Activated B cell treated with CpG ODN at 0.5 μM for 24 hours (primary cell): ENCODE data around the gene C19orf67. TPM values are rescaled to one million over a fixed set of nuclear protein-coding genes. Genes with fewer than 3 reads are reported as not detected.

ENCODE experiments used
- ATAC-seq: fragments of 200-7000 bp; cut with Tn5 transposase; one replicate; pipeline ENCODE4 v1.10.0; 2021; ENCODE audit warnings: low read depth, mild to moderate bottlenecking, moderate library complexity
- CTCF ChIA-PET: fragments of 350-600 bp; sonication (Branson Sonifier 250); formaldehyde crosslinking; loops from one replicate; lab custom pipeline; 2021; ENCODE audit warnings: antibody characterized with exemption; lab: Charles Lee
- POLR2A ChIA-PET: fragments of 350-600 bp; sonication (Branson Sonifier 250); formaldehyde crosslinking; loops from one replicate; lab custom pipeline; 2021; ENCODE audit warnings: antibody characterized with exemption; lab: Charles Lee
- DNase-seq: peaks from one replicate; pipeline ENCODE4 v3.0.0; 2022
- H3K27ac Mint-ChIP-seq: one replicate; pipeline ENCODE4 v1.8.0; 2020; ENCODE audit warnings: mixed read lengths
- H3K27me3 Mint-ChIP-seq: one replicate; pipeline ENCODE4 v1.8.0; 2021; ENCODE audit warnings: mixed read lengths
- H3K36me3 Mint-ChIP-seq: one replicate; pipeline ENCODE4 v1.8.0; 2021; ENCODE audit warnings: low read depth, mixed read lengths
- H3K4me1 Mint-ChIP-seq: one replicate; pipeline ENCODE4 v1.8.0; 2021; ENCODE audit warnings: mixed read lengths
- H3K4me3 Mint-ChIP-seq: one replicate; pipeline ENCODE4 v1.8.0; 2020; ENCODE audit warnings: mild to moderate bottlenecking, mixed read lengths
- H3K9me3 Mint-ChIP-seq: one replicate; pipeline ENCODE4 v1.8.0; 2020; ENCODE audit warnings: mixed read lengths
- CTCF ChIP-seq: fragments of 200-600 bp; IDR thresholded peaks from one replicate; pipeline ENCODE4 v1.8.0; 2022; ENCODE audit warnings: antibody characterized with exemption, mild to moderate bottlenecking
- intact Hi-C: fragments of 100-400 bp; cut with micrococcal nuclease; formaldehyde crosslinking; loops from one replicate; pipeline ENCODE4 v1.15.1; 2024
- total RNA-seq: library from RNA; stranded (reverse); gene quantifications from 2 replicates; pipeline ENCODE4 v1.2.3, GENCODE V29; 2022

C19orf67 gene
- total RNA-seq, 1 donor from 2014 or later, result not detected

- ATAC-seq (no peak), DNase-seq (no peak)
- peaks cover 47% of the 10 kb centered on the region for H3K36me3 Mint-ChIP-seq
- no peak overlapping the region for H3K27ac Mint-ChIP-seq
- TF ChIP-seq CTCF, result no peak
- no peaks in the 10 kb centered on the region for H3K27me3 Mint-ChIP-seq
- no peaks in the 10 kb centered on the region for H3K4me1 Mint-ChIP-seq
- no peak overlapping the region for H3K4me3 Mint-ChIP-seq
- H3K9me3 Mint-ChIP-seq, result no peaks in the 10 kb centered on the region
- ChIA-PET CTCF (interaction anchor here (1.1 kb wide), 1 partner anchor 9 kb away, joined by 3 read pairs; no protein-coding TSS in a partner anchor), POLR2A (no interaction called here)
- intact Hi-C loops, result no loop called here
Observed at GRCh38 chr19:14105680-14106079, 20.1 kb upstream of the C19orf67 start.

- H3K4me1 Mint-ChIP-seq, result no peaks in the 10 kb centered on the region
- DNase-seq (no peak), ATAC-seq (no peak)
- no peak overlapping the region for H3K4me3 Mint-ChIP-seq
- no peaks in the 10 kb centered on the region for H3K9me3 Mint-ChIP-seq
- intact Hi-C loops, result no loop called here
- TF ChIP-seq CTCF, result no peak
- H3K27me3 Mint-ChIP-seq, result no peaks in the 10 kb centered on the region
- ChIA-PET POLR2A (no interaction called here), CTCF (interaction anchor here (0.6 kb wide), 1 partner anchor 37 kb away, joined by 3 read pairs; no protein-coding TSS in a partner anchor)
- no peak overlapping the region for H3K27ac Mint-ChIP-seq
- H3K36me3 Mint-ChIP-seq, result peaks cover 50% of the 10 kb centered on the region
Observed at GRCh38 chr19:14103310-14103709, 17.7 kb upstream of the C19orf67 start.

GRCh38 chr19:14102756-14103155 is 17.2 kb upstream of the C19orf67 start:
- no peaks in the 10 kb centered on the region for H3K27me3 Mint-ChIP-seq
- no peak overlapping the region for H3K27ac Mint-ChIP-seq
- DNase-seq, result no peak
- CTCF ChIA-PET, result no interaction called here
- no peaks in the 10 kb centered on the region for H3K4me1 Mint-ChIP-seq
- intact Hi-C loops, result no loop called here
- POLR2A ChIA-PET, result no interaction called here
- H3K9me3 Mint-ChIP-seq, result no peaks in the 10 kb centered on the region
- ATAC-seq, result no peak
- H3K36me3 Mint-ChIP-seq, result peaks cover 50% of the 10 kb centered on the region
- no peak overlapping the region for H3K4me3 Mint-ChIP-seq
- TF ChIP-seq CTCF, result no peak

- H3K4me1 Mint-ChIP-seq, result no peaks in the 10 kb centered on the region
- H3K4me3 Mint-ChIP-seq, result no peak overlapping the region
- DNase-seq, result no peak
- H3K9me3 Mint-ChIP-seq, result no peaks in the 10 kb centered on the region
- ChIA-PET POLR2A (no interaction called here), CTCF (no interaction called here)
- TF ChIP-seq CTCF, result no peak
- intact Hi-C loops, result no loop called here
- H3K27ac Mint-ChIP-seq, result no peak overlapping the region
- H3K36me3 Mint-ChIP-seq, result peaks cover 48% of the 10 kb centered on the region
- ATAC-seq, result no peak
- no peaks in the 10 kb centered on the region for H3K27me3 Mint-ChIP-seq
Observed at GRCh38 chr19:14102102-14102696, 16.6 kb upstream of the C19orf67 start.

GRCh38 chr19:14101003-14101545 is 15.5 kb upstream of the C19orf67 start:
- no peaks in the 10 kb centered on the region for H3K4me1 Mint-ChIP-seq
- H3K27ac Mint-ChIP-seq, result no peak overlapping the region
- ChIA-PET POLR2A (no interaction called here), CTCF (no interaction called here)
- intact Hi-C loops, result no loop called here
- no peaks in the 10 kb centered on the region for H3K9me3 Mint-ChIP-seq
- no peak overlapping the region for H3K4me3 Mint-ChIP-seq
- no peak for TF ChIP-seq CTCF
- DNase-seq (no peak), ATAC-seq (no peak)
- no peaks in the 10 kb centered on the region for H3K27me3 Mint-ChIP-seq
- peaks cover 46% of the 10 kb centered on the region for H3K36me3 Mint-ChIP-seq
